Spleen (tissue), 7 donors: Measurements from ENCODE around the gene YEATS2.

Experiments used
- CTCF ChIP-seq, 11 experiments: fragments of 200-600 bp in 7 of 11; fragments of 450-650 bp in 4 of 11; sonication (generic) in 4 of 11; IDR thresholded peaks in 8 of 11; conservative IDR thresholded peaks in 3 of 11; 1 replicate in 7 of 11; 2 replicates in 4 of 11; pipeline versions ENCODE4 v1.4.0 to v1.8.0; 2016 to 2021; ENCODE audit warnings: antibody characterized with exemption in 11 of 11, inconsistent platforms in 4 of 11, mild to moderate bottlenecking in 1 of 11
- POLR2A ChIP-seq, 3 donors: fragments of 450-650 bp; IDR thresholded peaks; one replicate each; pipeline ENCODE4 v1.5.1; 2017; ENCODE audit warnings: antibody characterized with exemption in 3 of 3, mild to moderate bottlenecking in 1 of 3
- donor health status: DM: no; HTN: no; CAD: no; lungs with moderate emphysema.
- donor health status: DM: no; HTN: no; CAD: no.
- donor health status: DM: no; HTN: no; CAD: no.

GRCh38 chr3:183830187-183830586 lies 132.6 kb downstream of the YEATS2 start:
- TF ChIP-seq CTCF (IDR thresholded peaks at IDR 0.05 in 8 of 11, conservative IDR thresholded peaks at IDR 0.05 in 3 of 11) = no peak
- TF ChIP-seq POLR2A (IDR thresholded peaks at IDR 0.05) = no peak
